Brain microvascular endothelial cell (primary cell): ENCODE data around the gene NF1.
"Not testable (repeated sequence)": the region's sequence is repeated elsewhere in the genome, so short reads cannot be mapped to it uniquely, and the experiment has no call there.

Experiments
- DNase-seq: peaks from one replicate; pipeline ENCODE4 v3.0.0-alpha.2; 2020
- H3K27ac ChIP-seq: fragments of 250-450 bp; sonication (Bioruptor Pico); 2 replicates; pipeline ENCODE4 v1.5.1; 2020; ENCODE audit warnings: mild to moderate bottlenecking, moderate library complexity
- H3K27me3 ChIP-seq: fragments of 250-450 bp; sonication (Bioruptor Pico); replicated peaks from 2 replicates; pipeline ENCODE4 v1.5.1; 2020; ENCODE audit warnings: mild to moderate bottlenecking
- H3K36me3 ChIP-seq: fragments of 250-450 bp; sonication (Bioruptor Pico); replicated peaks from 2 replicates; pipeline ENCODE4 v1.5.1; 2020; ENCODE audit warnings: mild to moderate bottlenecking
- H3K4me3 ChIP-seq: 2 replicates; pipeline ENCODE4 v1.5.1; 2011; ENCODE audit warnings: low read depth, mild to moderate bottlenecking, control low read depth, low read length, moderate library complexity
- CTCF ChIP-seq: IDR thresholded peaks from 2 replicates; pipeline ENCODE4 v1.5.1; 2011; ENCODE audit warnings: low read depth, mild to moderate bottlenecking, moderate library complexity, low read length, control low read depth, inconsistent platforms; ENCODE audit errors: missing control alignments
- in situ Hi-C: cut with HindIII; loops from 2 replicates; pipeline ENCODE4 v1.10.0; 2017; ENCODE audit warnings: low sequenced_read_pairs, low pct_ligation_motif_present

Gene NF1

GRCh38 chr17:31094600-31095235 lies at the start of gene NF1:
TSS of gene NF1 (plus strand) at chr17:31094977. CDS start at chr17:31095310, 333 bp downstream.
- in situ Hi-C loops, result no loop called here
- H3K27ac ChIP-seq, result peak within 1 kb of the TSS; percentile 68
- no peaks in the 10 kb centered on the region for H3K36me3 ChIP-seq
- H3K27me3 ChIP-seq, result no peaks in the 10 kb centered on the region
- no peak for TF ChIP-seq CTCF
- DNase-seq, result peak; percentile 95
- peak within 1 kb of the TSS; percentile 79 for H3K4me3 ChIP-seq

- in situ Hi-C loops, H3K27ac ChIP-seq, DNase-seq, H3K27me3 ChIP-seq, H3K36me3 ChIP-seq, H3K4me3 ChIP-seq: not testable (repeated sequence)
These were observed 47.8 kb upstream of the NF1 start for GRCh38 chr17:31046856-31047425.

GRCh38 chr17:31048142-31048541 lies 46.6 kb upstream of the NF1 start:
- in situ Hi-C loops, result no loop called here
- Histone ChIP-seq H3K27me3 (no peaks in the 10 kb centered on the region), H3K4me3 (no peak overlapping the region), H3K27ac (no peak overlapping the region), H3K36me3 (no peaks in the 10 kb centered on the region)
- no peak for DNase-seq
- no peak for TF ChIP-seq CTCF

- in situ Hi-C loops, result no loop called here
- no peak overlapping the region for H3K4me3 ChIP-seq
- no peaks in the 10 kb centered on the region for H3K27me3 ChIP-seq
- no peak overlapping the region for H3K27ac ChIP-seq
- peak; percentile 1 for DNase-seq
- no peaks in the 10 kb centered on the region for H3K36me3 ChIP-seq
- no peak for TF ChIP-seq CTCF
These were observed 46.0 kb upstream of the NF1 start for GRCh38 chr17:31048780-31049179.

- in situ Hi-C loops, result no loop called here
- TF ChIP-seq CTCF, result no peak
- H3K27ac ChIP-seq, result no peak overlapping the region
- H3K4me3 ChIP-seq, result no peak overlapping the region
- no peaks in the 10 kb centered on the region for H3K27me3 ChIP-seq
- DNase-seq, result no peak
- H3K36me3 ChIP-seq, result no peaks in the 10 kb centered on the region
These were observed 43.8 kb upstream of the NF1 start for GRCh38 chr17:31050948-31051347.

- no peak overlapping the region for H3K4me3 ChIP-seq
- no peak for DNase-seq
- peak overlapping the region; percentile 87 for H3K27ac ChIP-seq
- in situ Hi-C loops, result no loop called here
- no peaks in the 10 kb centered on the region for H3K36me3 ChIP-seq
- no peaks in the 10 kb centered on the region for H3K27me3 ChIP-seq
- TF ChIP-seq CTCF, result no peak
These were observed 43.3 kb upstream of the NF1 start for GRCh38 chr17:31051506-31051905.
